Central memory CD8-positive, alpha-beta T cell (primary cell): Measurements from ENCODE around the gene PAFAH1B2.
"Not testable (repeated sequence)": the region's sequence is repeated elsewhere in the genome, so short reads cannot be mapped to it uniquely, and the experiment has no call there.

Source experiments
- ATAC-seq: fragments of 150-1000 bp; cut with Tn5 transposase; replicated peaks from 2 replicates; pipeline ENCODE4 v1.10.0; 2022; ENCODE audit warnings: mild to moderate bottlenecking, moderate FRiP score, moderate number of reproducible peaks; ENCODE audit not compliant: poor library complexity, severe bottlenecking; ENCODE audit errors: extremely low read depth
- DNase-seq, 2 donors: peaks; one replicate each; pipeline ENCODE4 v3.0.0; 2021; ENCODE audit warnings: low spot score in 2 of 2
- H3K27ac Mint-ChIP-seq: one replicate; pipeline ENCODE4 v1.8.0; 2022; ENCODE audit warnings: low read depth, mild to moderate bottlenecking, moderate library complexity, mixed read lengths
- H3K27me3 Mint-ChIP-seq: one replicate; pipeline ENCODE4 v1.8.0; 2022; ENCODE audit warnings: mixed read lengths
- H3K36me3 Mint-ChIP-seq: one replicate; pipeline ENCODE4 v1.8.0; 2022; ENCODE audit warnings: mild to moderate bottlenecking, moderate library complexity, mixed read lengths; ENCODE audit not compliant: insufficient read depth
- H3K4me1 Mint-ChIP-seq: one replicate; pipeline ENCODE4 v1.8.0; 2022; ENCODE audit warnings: mixed read lengths
- H3K4me3 Mint-ChIP-seq: one replicate; pipeline ENCODE4 v1.8.0; 2022; ENCODE audit warnings: mild to moderate bottlenecking, moderate library complexity, mixed read lengths
- H3K9me3 Mint-ChIP-seq: one replicate; pipeline ENCODE4 v1.8.0; 2022; ENCODE audit warnings: mixed read lengths

The PAFAH1B2 gene

GRCh38 chr11:117137223-117138086, 6.6 kb upstream of the PAFAH1B2 start:
- H3K4me1 Mint-ChIP-seq, H3K27ac Mint-ChIP-seq, H3K36me3 Mint-ChIP-seq, DNase-seq, H3K9me3 Mint-ChIP-seq, H3K4me3 Mint-ChIP-seq, ATAC-seq: not testable (repeated sequence)
- H3K27me3 Mint-ChIP-seq, result peaks cover 28% of the 10 kb centered on the region

DNA sequence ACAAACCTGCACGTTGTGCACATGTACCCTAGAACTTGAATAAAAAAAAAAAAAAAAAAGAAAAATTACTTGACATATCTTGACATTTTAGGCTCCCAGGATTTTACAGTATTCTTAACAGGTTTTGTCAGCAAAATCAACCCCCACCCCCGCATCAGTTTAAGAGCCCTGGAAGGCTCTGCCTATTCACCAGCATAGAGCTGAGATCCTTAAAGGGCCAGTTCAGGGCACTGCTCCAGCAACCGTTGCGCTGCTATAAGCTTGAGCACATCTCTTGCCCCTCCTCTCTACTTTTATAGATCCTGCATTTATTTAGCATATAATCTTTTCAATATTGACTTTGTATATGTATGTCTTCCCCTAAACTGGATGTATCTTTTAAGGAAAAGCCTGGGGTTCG, 697 bp upstream of the PAFAH1B2 start:
- peak overlapping the region; percentile 89 for H3K27ac Mint-ChIP-seq
- H3K9me3 Mint-ChIP-seq, result no peaks in the 10 kb centered on the region
- H3K4me3 Mint-ChIP-seq, result peak overlapping the region; percentile 97
- H3K36me3 Mint-ChIP-seq, result peaks cover 27% of the 10 kb centered on the region
- H3K4me1 Mint-ChIP-seq, result peaks cover 41% of the 10 kb centered on the region
- DNase-seq, result no peak
- H3K27me3 Mint-ChIP-seq, result peaks cover 28% of the 10 kb centered on the region
- ATAC-seq, result peak; percentile 38

DNA sequence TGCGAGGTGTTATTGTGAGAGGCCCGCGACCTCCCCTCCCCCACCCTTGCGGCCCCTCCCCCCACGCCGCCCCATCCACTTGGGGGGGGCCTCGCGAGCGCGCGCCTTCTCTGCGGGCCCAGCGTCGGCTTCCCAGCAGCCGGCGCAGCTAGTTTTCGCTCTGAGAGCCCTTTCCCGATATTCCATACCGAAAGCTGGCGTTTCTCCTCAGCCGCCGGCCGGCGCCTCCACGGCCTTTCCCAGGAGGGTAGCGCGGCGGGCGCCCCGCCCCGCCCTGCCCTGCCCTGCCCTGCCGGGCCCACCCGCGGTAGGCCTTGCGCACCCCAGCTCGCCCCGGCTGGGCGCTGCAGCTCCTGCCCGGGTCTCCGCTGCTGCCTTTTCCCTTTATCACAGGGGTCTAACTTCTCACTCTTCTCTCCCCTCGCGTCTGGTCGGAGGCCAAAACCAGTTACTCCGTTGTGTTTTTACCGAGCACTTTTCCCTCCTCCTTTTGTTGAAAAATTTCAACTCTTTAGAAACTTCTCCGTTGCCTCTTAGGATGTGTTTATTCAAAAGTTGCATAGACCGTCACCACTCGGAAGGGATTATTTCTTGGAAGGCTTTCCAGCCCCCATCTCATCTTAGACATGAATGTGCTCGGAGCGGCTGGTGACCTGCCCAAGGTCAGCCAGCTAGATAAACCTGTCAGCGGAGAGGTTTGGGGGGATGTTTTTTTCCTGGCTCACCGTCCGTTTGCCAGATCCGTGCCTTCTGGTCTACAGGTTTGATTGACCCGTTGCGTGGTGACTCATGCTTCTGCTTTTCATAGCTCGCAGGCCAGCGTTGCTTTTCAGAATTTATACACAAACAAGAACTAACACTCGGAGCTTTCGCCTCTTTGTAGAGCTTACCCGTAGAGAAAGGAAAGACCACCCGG, 648 bp downstream of the PAFAH1B2 start:
- H3K36me3 Mint-ChIP-seq, result peaks cover 31% of the 10 kb centered on the region
- DNase-seq, result no peak
- peak overlapping the region; percentile 89 for H3K27ac Mint-ChIP-seq
- H3K4me3 Mint-ChIP-seq, result peak overlapping the region; percentile 97
- ATAC-seq, result peak; percentile 59
- peaks cover 23% of the 10 kb centered on the region for H3K27me3 Mint-ChIP-seq
- peaks cover 41% of the 10 kb centered on the region for H3K4me1 Mint-ChIP-seq
- no peaks in the 10 kb centered on the region for H3K9me3 Mint-ChIP-seq

GRCh38 chr11:117145393-117145761, 1.3 kb downstream of the PAFAH1B2 start:
- peaks cover 34% of the 10 kb centered on the region for H3K36me3 Mint-ChIP-seq
- ATAC-seq (no peak), DNase-seq (no peak)
- H3K9me3 Mint-ChIP-seq, result no peaks in the 10 kb centered on the region
- H3K4me1 Mint-ChIP-seq, result peaks cover 41% of the 10 kb centered on the region
- H3K4me3 Mint-ChIP-seq, result peak overlapping the region; percentile 97
- peaks cover 17% of the 10 kb centered on the region for H3K27me3 Mint-ChIP-seq
- H3K27ac Mint-ChIP-seq, result peak overlapping the region; percentile 89

- H3K4me3 Mint-ChIP-seq, result peak overlapping the region; percentile 97
- H3K4me1 Mint-ChIP-seq, result peaks cover 41% of the 10 kb centered on the region
- DNase-seq, result no peak
- no peak for ATAC-seq
- no peak overlapping the region for H3K27ac Mint-ChIP-seq
- peaks cover 37% of the 10 kb centered on the region for H3K36me3 Mint-ChIP-seq
- H3K27me3 Mint-ChIP-seq, result peaks cover 5% of the 10 kb centered on the region
- H3K9me3 Mint-ChIP-seq, result no peaks in the 10 kb centered on the region
Measured at GRCh38 chr11:117146521-117146920, 2.4 kb downstream of the PAFAH1B2 start.

- Mint-ChIP-seq H3K27me3 (no peaks in the 10 kb centered on the region), H3K36me3 (peaks cover 30% of the 10 kb centered on the region), H3K4me3 (no peak overlapping the region), H3K4me1 (peaks cover 33% of the 10 kb centered on the region), H3K27ac (no peak overlapping the region), H3K9me3 (no peaks in the 10 kb centered on the region)
- no peak for ATAC-seq
- no peak for DNase-seq
Measured at GRCh38 chr11:117152066-117152465, 8.0 kb downstream of the PAFAH1B2 start.

- no peaks in the 10 kb centered on the region for H3K9me3 Mint-ChIP-seq
- DNase-seq (no peak), ATAC-seq (no peak)
- H3K4me1 Mint-ChIP-seq, result peaks cover 27% of the 10 kb centered on the region
- H3K27me3 Mint-ChIP-seq, result no peaks in the 10 kb centered on the region
- no peak overlapping the region for H3K27ac Mint-ChIP-seq
- H3K4me3 Mint-ChIP-seq, result no peak overlapping the region
- peaks cover 35% of the 10 kb centered on the region for H3K36me3 Mint-ChIP-seq
Measured at GRCh38 chr11:117154468-117154867, 10.4 kb downstream of the PAFAH1B2 start.

DNA sequence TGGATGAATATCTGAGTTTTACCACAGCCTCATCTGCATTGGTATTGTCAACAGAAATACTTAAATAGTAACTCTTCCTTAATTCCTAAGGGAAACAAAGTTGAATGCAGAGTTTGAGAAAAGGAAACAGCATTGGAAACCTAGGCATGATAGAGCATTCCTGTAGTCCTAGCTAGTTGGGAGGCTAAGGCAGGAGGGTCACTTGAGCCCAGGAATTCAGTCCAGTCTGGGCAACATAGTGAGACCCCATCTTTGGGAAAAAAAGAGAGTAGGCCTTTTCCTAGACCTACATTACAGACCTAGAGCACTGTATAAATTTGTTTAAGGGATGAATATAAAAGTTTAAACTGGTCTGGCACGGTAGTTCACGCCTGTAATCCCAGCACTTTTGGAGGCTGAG, 13.4 kb downstream of the PAFAH1B2 start:
- Mint-ChIP-seq H3K36me3 (peaks cover 46% of the 10 kb centered on the region), H3K27ac (no peak overlapping the region), H3K4me1 (peaks cover 27% of the 10 kb centered on the region), H3K27me3 (no peaks in the 10 kb centered on the region), H3K9me3 (no peaks in the 10 kb centered on the region), H3K4me3 (no peak overlapping the region)
- DNase-seq (no peak), ATAC-seq (no peak)

- Mint-ChIP-seq H3K27me3 (no peaks in the 10 kb centered on the region), H3K36me3 (peaks cover 62% of the 10 kb centered on the region), H3K9me3 (no peaks in the 10 kb centered on the region), H3K4me1 (peaks cover 23% of the 10 kb centered on the region), H3K4me3 (no peak overlapping the region), H3K27ac (peak overlapping the region; percentile 53)
- DNase-seq (no peak), ATAC-seq (no peak)
Measured at GRCh38 chr11:117159892-117160291, 15.8 kb downstream of the PAFAH1B2 start.

DNA sequence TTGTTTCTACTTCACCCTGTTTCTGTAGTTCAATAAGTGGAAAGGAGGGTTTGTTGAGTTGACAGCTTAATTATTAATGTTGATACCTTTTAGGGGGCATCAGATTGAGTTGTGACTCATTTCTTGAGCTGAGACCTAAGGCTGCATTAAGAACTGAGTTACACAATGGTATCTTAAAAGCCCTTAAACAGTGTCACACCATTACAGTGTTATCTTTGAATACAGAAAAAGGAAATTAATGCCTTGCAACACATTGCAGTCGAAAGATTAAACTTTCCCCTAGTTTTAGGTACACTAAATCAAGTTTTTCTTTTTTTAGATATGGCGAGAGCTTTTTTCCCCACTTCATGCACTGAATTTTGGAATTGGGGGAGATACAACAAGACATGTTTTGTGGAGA, 16.7 kb downstream of the PAFAH1B2 start:
- H3K27me3 Mint-ChIP-seq, result no peaks in the 10 kb centered on the region
- H3K36me3 Mint-ChIP-seq, result peaks cover 66% of the 10 kb centered on the region
- ATAC-seq (no peak), DNase-seq (no peak)
- no peak overlapping the region for H3K27ac Mint-ChIP-seq
- no peaks in the 10 kb centered on the region for H3K9me3 Mint-ChIP-seq
- H3K4me3 Mint-ChIP-seq, result no peak overlapping the region
- H3K4me1 Mint-ChIP-seq, result peaks cover 14% of the 10 kb centered on the region

- Mint-ChIP-seq H3K9me3 (no peaks in the 10 kb centered on the region), H3K27me3 (no peaks in the 10 kb centered on the region), H3K4me3 (no peak overlapping the region), H3K36me3 (peaks cover 65% of the 10 kb centered on the region), H3K27ac (no peak overlapping the region), H3K4me1 (no peaks in the 10 kb centered on the region)
- ATAC-seq (no peak), DNase-seq (no peak)
Measured at GRCh38 chr11:117166491-117166890, 22.4 kb downstream of the PAFAH1B2 start.

- Mint-ChIP-seq H3K9me3 (no peaks in the 10 kb centered on the region), H3K36me3 (peaks cover 44% of the 10 kb centered on the region), H3K4me1 (no peaks in the 10 kb centered on the region), H3K4me3 (no peak overlapping the region), H3K27ac (no peak overlapping the region), H3K27me3 (no peaks in the 10 kb centered on the region)
- DNase-seq (no peak), ATAC-seq (no peak)
Measured at GRCh38 chr11:117169736-117170135, 25.6 kb downstream of the PAFAH1B2 start.
